Suprapubic skin (tissue), 3 donors: ENCODE results near the gene TOX3.

ENCODE experiments used
- CTCF ChIP-seq, 2 donors: fragments of 200-600 bp in 1 of 2; fragments of 450-650 bp in 1 of 2; sonication (generic) in 1 of 2; IDR thresholded peaks; one replicate each; pipeline ENCODE4 v1.5.1; 2016 to 2019; ENCODE audit warnings: antibody characterized with exemption in 2 of 2, mild to moderate bottlenecking in 1 of 2, moderate library complexity in 1 of 2
- POLR2A ChIP-seq, 2 donors: fragments of 450-650 bp; IDR thresholded peaks; one replicate each; pipeline ENCODE4 v1.6.1; 2017; ENCODE audit warnings: antibody characterized with exemption in 2 of 2, mild to moderate bottlenecking in 2 of 2, moderate library complexity in 2 of 2

- TF ChIP-seq POLR2A (IDR thresholded peaks at IDR 0.05): no peak
- no peak for TF ChIP-seq CTCF (IDR thresholded peaks at IDR 0.05)
Measured at GRCh38 chr16:52578007-52578828, 31.3 kb upstream of the TOX3 start.
